ENCODE results near the gene GPC3. TPM values are rescaled to one million over a fixed set of nuclear protein-coding genes. Genes with fewer than 3 reads are reported as not detected.

GPC3 gene
- total and polyA plus RNA-seq, 2 experiments from 2014 or later, result 36.8 to 60.1 TPM

GRCh38 chrX:133961046-133961445, 24.3 kb downstream of the GPC3 start (continued):
- TF ChIP-seq ZNF462 (CRISPR knock-in tag; IDR thresholded peaks at IDR 0.05) (no peak), REST (IDR thresholded peaks at IDR 0.05; ENCODE audit: unreplicated experiment) (no peak), ZNF331 (CRISPR knock-in tag; IDR thresholded peaks at IDR 0.05; ENCODE audit: low read depth) (no peak), JUNB (IDR thresholded peaks at IDR 0.05; ENCODE audit: unreplicated experiment) (no peak)

GRCh38 chrX:133959972-133960371, 25.4 kb downstream of the GPC3 start:
- Mint-ChIP-seq H3K4me3 (no peak overlapping the region), H3K4me1 (peaks cover 4% of the 10 kb centered on the region), H3K27ac (no peak overlapping the region), H3K36me3 (ENCODE audit: low read depth) (peaks cover 4% of the 10 kb centered on the region; the same call in 2 of the 3 replicates), H3K9me3 (no peaks in the 10 kb centered on the region; the same call in 2 of the 3 replicates), H3K27me3 (ENCODE audit: insufficient read depth, low read depth, poor library complexity) (no peaks in the 10 kb centered on the region)
- H3K79me2 ChIP-seq (replicated peaks; ENCODE audit: insufficient read depth), result no peaks in the 10 kb centered on the region
- peaks cover 3% of the 10 kb centered on the region; the same call in 1 of the 2 replicates for H3K4me1 ChIP-seq (ENCODE audit: insufficient read depth)
- H3K36me3 ChIP-seq (ENCODE audit: insufficient read depth), result no peaks in the 10 kb centered on the region
- H3K27ac ChIP-seq (ENCODE audit: low read depth), result no peak overlapping the region
- no peaks in the 10 kb centered on the region for H4K20me1 ChIP-seq (replicated peaks; ENCODE audit: insufficient read depth)
- no peak overlapping the region for H3K4me2 ChIP-seq
- no peak overlapping the region for H3K4me3 ChIP-seq
- H3K9me2 ChIP-seq (ENCODE audit: insufficient read depth), result no peaks in the 10 kb centered on the region
- no peak for DNase-seq (ENCODE audit: low spot score)
- no peak overlapping the region for H2AFZ ChIP-seq
- no peaks in the 10 kb centered on the region for H3F3A ChIP-seq (replicated peaks; ENCODE audit: low read depth)
- H3K27me3 ChIP-seq (ENCODE audit: insufficient read depth), result no peaks in the 10 kb centered on the region
- no peak for ATAC-seq
- TF ChIP-seq ETS1 (IDR thresholded peaks at IDR 0.05) (no peak), ZNF331 (CRISPR knock-in tag; IDR thresholded peaks at IDR 0.05; ENCODE audit: low read depth) (no peak), JUNB (IDR thresholded peaks at IDR 0.05; ENCODE audit: unreplicated experiment) (no peak), EZH2 (IDR thresholded peaks at IDR 0.05; ENCODE audit: low read depth, unreplicated experiment) (no peak), CTCF (conservative IDR thresholded peaks at IDR 0.05; ENCODE audit: low read depth in 2 of 2) (no peak), REST (IDR thresholded peaks at IDR 0.05; ENCODE audit: unreplicated experiment) (no peak), NANOG (IDR thresholded peaks at IDR 0.05; ENCODE audit: borderline replicate concordance) (no peak)

Measured in GM23338 (cell line).